OCI-LY3 (cell line): ENCODE data around the gene SELPLG.

Experiments
- H2AFZ ChIP-seq: fragments of 200-600, 300-600 bp; shearing (Covaris generic); 2 replicates; pipeline ENCODE4 v1.6.0; 2014; ENCODE audit warnings: antibody characterized with exemption, low read depth, low read length
- H3K27ac ChIP-seq: fragments of 200-600, 300-600 bp; sonication (generic); 2 replicates; pipeline ENCODE4 v1.5.1; 2014; ENCODE audit warnings: mild to moderate bottlenecking, low read length, moderate library complexity, mixed read lengths
- H3K27me3 ChIP-seq: fragments of 200-600, 300-600 bp; sonication (generic); 2 replicates; pipeline ENCODE4 v1.6.1; 2014; ENCODE audit warnings: low read depth, low read length, mixed read lengths
- H3K36me3 ChIP-seq: fragments of 200-600, 300-600 bp; sonication (generic); replicated peaks from 2 replicates; pipeline ENCODE3; 2014; ENCODE audit warnings: low read depth, low read length, mixed read lengths
- H3K4me1 ChIP-seq: fragments of 300-600, 200-600 bp; sonication (generic); 2 replicates; pipeline ENCODE4 v1.6.1; 2014; ENCODE audit warnings: low read length, mixed read lengths
- H3K4me2 ChIP-seq: fragments of 200-600, 300-600 bp; sonication (generic); 2 replicates; pipeline ENCODE4 v1.6.1; 2014; ENCODE audit warnings: low read length, mixed read lengths
- H3K4me3 ChIP-seq: fragments of 300-600, 200-600 bp; sonication (generic); 2 replicates; pipeline ENCODE4 v1.5.1; 2014; ENCODE audit warnings: antibody characterized with exemption, mild to moderate bottlenecking, low read length, moderate library complexity
- H3K79me2 ChIP-seq: fragments of 300-600, 200-600 bp; shearing (Covaris generic); 2 replicates; pipeline ENCODE4 v1.6.1; 2014; ENCODE audit warnings: mild to moderate bottlenecking, low read length, mixed read lengths
- H3K9ac ChIP-seq: fragments of 300-600, 200-600 bp; shearing (Covaris generic); 2 replicates; pipeline ENCODE4 v1.6.0; 2014; ENCODE audit warnings: mild to moderate bottlenecking, low read length, moderate library complexity
- H3K9me3 ChIP-seq: fragments of 200-600, 300-600 bp; shearing (Covaris generic); 2 replicates; pipeline ENCODE4 v1.6.1; 2014; ENCODE audit warnings: low read length, mixed read lengths; ENCODE audit not compliant: insufficient read depth
- H4K20me1 ChIP-seq: fragments of 200-600, 300-600 bp; sonication (generic); 2 replicates; pipeline ENCODE4 v1.6.1; 2016; ENCODE audit warnings: low read length, mixed read lengths; ENCODE audit not compliant: insufficient read depth
- EZH2phosphoT487 ChIP-seq: fragments of 200-600 bp; shearing (Covaris generic); IDR thresholded peaks from 2 replicates; pipeline ENCODE4 v1.6.1; 2018; ENCODE audit warnings: antibody characterized with exemption, mixed run types, low read depth
- TF ChIP-seq, protein P1 (sequence below): fragments of 200-600, 300-600 bp; sonication (generic); IDR thresholded peaks from 2 replicates; pipeline ENCODE4 v1.5.1; 2014; ENCODE audit warnings: antibody characterized with exemption, low read length, low read depth

SELPLG gene

DNA sequence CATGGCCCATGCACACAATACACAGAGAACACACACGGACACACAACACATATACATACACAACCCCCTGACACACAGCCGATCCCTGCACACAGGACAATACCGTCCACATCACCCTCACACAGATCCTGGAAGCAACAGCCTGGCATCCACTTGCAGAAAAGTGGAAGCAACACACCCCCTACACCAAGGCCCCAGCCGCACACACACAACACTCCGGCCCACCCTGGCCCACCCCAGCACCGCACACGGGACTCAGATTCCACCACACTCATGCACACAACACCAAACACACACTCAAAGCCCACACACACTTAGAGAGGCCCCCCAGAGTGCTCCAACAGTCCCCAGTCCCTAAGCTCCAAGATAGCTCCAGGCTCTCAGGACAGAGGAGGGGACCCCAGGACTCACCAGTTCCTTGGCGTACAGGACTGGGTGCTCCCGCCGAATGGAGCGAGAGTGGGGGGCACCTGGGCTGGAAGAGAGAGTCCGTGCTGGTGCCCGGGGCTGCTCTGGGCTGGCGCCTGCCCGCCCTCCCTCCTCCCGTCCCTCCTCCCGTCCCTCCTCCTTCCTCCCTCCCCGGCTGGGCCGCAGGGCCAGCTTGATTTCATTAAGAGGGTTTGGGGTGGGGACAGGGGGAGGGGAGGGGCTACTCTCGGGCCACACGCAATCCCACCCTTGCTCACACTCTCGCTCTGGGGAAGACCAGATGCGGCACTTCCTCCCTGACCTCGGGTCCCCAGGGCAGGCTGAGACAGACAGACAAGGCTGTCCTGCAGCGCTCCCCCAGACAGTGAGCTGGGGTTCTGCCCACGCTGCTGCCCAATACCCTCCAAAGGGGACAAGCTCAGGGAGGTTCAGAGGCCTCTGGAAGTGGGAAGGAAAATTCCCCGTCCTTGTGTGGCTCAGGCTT lies 35.9 kb downstream of the SELPLG start, which contains the start of gene TMEM119:
Gene TMEM119, minus strand, starts transcription at position 526 of the 913 bp plus-strand sequence. CDS start 5,701 bp downstream, outside the sequence.
- Histone ChIP-seq H3K4me1 (peaks cover 12% of the 10 kb centered on the region), H3K79me2 (no peaks in the 10 kb centered on the region), H3K27ac (no peak within 1 kb of the TSS), H3K9me3 (no peaks in the 10 kb centered on the region), H2AFZ (no peak within 1 kb of the TSS), H4K20me1 (no peaks in the 10 kb centered on the region), H3K9ac (no peak within 1 kb of the TSS), H3K4me3 (peak within 1 kb of the TSS; percentile 27; the same call in 1 of the 2 replicates), H3K27me3 (peaks cover 3% of the 10 kb centered on the region; the same call in 1 of the 2 replicates), H3K36me3 (no peaks in the 10 kb centered on the region), H3K4me2 (peak within 1 kb of the TSS; percentile 49)
- TF ChIP-seq, protein P1, sequence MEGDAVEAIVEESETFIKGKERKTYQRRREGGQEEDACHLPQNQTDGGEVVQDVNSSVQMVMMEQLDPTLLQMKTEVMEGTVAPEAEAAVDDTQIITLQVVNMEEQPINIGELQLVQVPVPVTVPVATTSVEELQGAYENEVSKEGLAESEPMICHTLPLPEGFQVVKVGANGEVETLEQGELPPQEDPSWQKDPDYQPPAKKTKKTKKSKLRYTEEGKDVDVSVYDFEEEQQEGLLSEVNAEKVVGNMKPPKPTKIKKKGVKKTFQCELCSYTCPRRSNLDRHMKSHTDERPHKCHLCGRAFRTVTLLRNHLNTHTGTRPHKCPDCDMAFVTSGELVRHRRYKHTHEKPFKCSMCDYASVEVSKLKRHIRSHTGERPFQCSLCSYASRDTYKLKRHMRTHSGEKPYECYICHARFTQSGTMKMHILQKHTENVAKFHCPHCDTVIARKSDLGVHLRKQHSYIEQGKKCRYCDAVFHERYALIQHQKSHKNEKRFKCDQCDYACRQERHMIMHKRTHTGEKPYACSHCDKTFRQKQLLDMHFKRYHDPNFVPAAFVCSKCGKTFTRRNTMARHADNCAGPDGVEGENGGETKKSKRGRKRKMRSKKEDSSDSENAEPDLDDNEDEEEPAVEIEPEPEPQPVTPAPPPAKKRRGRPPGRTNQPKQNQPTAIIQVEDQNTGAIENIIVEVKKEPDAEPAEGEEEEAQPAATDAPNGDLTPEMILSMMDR = no peak
- TF ChIP-seq EZH2phosphoT487 = no peak

DNA sequence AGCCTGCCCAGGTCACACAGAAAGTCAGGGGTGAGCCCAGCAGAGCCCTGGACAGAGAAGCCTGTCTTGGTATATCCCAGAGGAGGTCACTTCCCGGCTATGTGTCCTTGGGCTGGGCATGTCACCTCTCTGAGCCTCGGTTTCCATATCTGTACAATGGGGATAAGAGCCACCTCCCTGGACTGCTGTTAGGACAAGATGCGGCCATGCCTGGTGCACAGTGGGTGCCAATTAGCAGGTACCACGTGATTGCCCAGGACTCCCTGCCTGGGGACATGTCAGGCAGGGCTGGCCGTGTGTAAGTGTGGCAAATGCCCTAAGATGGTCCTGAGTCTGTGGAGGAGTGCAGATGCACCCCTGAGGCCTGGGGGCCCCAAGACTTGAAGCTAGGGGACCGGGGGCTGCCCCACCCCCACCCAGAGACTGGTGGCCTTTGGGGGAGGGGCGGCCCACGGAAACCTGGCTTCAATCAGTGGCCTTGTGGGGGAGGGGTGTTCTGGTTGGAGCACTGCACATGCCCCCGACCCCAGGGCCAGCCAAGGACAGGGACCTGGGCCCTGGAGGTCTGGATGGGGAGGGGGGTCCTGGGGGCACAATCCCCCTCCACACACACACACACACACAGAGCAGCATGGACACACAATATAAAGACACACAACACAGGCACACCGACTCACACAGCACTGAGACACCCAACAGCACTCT lies 36.7 kb downstream of the SELPLG start:
- Histone ChIP-seq H3K27me3 (peaks cover 3% of the 10 kb centered on the region; the same call in 1 of the 2 replicates), H3K36me3 (no peaks in the 10 kb centered on the region), H3K4me2 (no peak overlapping the region), H3K9ac (no peak overlapping the region), H3K4me1 (peaks cover 12% of the 10 kb centered on the region), H3K4me3 (no peak overlapping the region), H3K27ac (no peak overlapping the region), H3K9me3 (no peaks in the 10 kb centered on the region), H4K20me1 (no peaks in the 10 kb centered on the region), H3K79me2 (no peaks in the 10 kb centered on the region), H2AFZ (no peak overlapping the region)
- TF ChIP-seq, protein P1 = no peak
- TF ChIP-seq EZH2phosphoT487 = no peak

DNA sequence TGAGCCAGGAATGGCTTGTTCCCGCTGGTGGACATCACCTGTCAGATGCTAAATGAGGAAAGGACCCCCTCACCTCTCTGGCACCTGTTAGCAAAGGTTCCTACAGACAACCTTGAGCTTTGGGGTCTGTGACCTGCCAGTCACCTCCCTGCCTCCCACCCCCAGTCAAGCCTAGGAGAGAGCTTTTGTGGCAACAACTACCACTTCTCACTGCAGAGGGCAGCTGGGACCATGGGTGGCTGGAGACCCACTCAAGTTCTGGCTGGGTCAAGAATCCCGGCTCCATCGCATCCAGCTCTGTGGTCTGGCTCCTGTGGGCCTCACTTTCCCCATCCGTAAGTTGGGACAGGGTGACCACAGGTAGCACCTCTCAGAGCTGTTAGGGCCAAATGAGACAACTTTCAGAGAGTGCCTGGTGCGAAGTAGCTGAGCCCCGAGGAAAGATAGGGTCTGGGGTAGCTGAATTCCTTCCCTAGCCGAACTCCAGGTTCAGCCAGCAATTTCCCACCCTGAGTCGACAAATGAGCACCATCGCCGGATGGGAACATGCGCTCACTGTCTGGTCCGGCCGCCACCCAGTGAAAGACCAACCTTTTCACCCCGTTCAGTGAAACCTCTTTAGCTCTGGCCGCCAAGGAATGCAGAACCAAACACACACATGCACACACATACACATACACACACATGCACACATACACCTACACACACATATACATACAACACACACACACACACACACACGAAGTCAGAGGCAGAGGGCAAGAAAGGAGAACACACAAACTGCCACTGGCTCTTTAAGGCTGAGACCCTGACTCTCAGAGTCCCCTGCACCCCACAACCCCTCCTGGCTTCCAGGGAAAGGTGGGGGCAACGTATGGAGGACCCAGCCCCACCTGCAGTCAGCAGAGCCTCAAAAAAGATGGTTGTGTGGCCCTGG lies 37.7 kb downstream of the SELPLG start:
- no peak overlapping the region for H3K4me2 ChIP-seq
- no peak overlapping the region for H3K27ac ChIP-seq
- no peak overlapping the region for H3K4me3 ChIP-seq
- no peaks in the 10 kb centered on the region for H3K36me3 ChIP-seq
- no peaks in the 10 kb centered on the region for H3K9me3 ChIP-seq
- peaks cover 12% of the 10 kb centered on the region for H3K4me1 ChIP-seq
- H4K20me1 ChIP-seq = no peaks in the 10 kb centered on the region
- no peak for TF ChIP-seq EZH2phosphoT487
- TF ChIP-seq, protein P1 = no peak
- peaks cover 3% of the 10 kb centered on the region; the same call in 1 of the 2 replicates for H3K27me3 ChIP-seq
- no peaks in the 10 kb centered on the region for H3K79me2 ChIP-seq
- H2AFZ ChIP-seq = no peak overlapping the region
- H3K9ac ChIP-seq = no peak overlapping the region
